ENCODE results near the gene SHROOM4. TPM values are rescaled to one million over a fixed set of nuclear protein-coding genes. Genes with fewer than 3 reads are reported as not detected.
A peak's percentile ranks its signal among the peaks of the same experiment; 100 is the strongest.

Gene SHROOM4
- total RNA-seq, 1 donor from 2014 or later = 1.7 TPM

DNA sequence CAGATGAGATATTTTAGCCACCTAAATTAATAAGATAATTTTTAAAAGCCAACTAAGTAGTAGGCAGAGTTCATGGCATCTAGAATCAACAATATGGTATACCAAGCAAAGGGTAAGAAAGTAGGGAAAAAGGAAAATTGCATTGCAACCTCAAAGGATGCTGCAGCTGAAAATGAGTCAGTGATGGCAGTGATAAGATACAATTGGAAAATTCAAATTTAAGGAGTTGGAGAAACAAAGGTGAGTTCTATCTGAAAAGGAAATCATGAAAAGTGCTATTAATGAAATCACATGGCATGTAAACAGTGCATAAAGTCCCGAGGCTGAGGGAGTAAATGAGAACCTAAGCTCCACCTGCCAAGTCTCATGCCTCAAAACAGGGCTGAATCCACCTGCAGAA, 33.9 kb downstream of the SHROOM4 start:
- DNase-seq = no peak

DNA sequence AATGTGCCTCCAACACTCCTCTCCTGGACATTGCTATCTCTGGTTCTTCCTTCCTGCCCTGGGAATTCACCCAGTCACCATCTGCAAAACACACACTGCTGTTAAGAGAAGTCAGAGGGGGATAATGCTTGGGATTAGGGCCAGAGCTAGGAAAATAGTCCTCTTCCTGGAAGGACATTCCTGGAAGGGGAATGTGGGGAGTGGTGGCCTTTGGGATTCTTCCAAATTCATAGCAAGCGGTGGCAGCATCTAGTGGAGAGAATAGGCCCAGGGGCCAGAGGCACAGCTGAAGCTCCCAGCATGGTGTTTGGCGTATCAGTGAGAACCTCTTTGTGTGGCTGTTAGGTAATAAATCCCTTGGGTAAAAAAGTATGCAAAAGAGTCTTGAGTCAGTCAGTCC, 34.3 kb downstream of the SHROOM4 start:
- no peak for DNase-seq

DNA sequence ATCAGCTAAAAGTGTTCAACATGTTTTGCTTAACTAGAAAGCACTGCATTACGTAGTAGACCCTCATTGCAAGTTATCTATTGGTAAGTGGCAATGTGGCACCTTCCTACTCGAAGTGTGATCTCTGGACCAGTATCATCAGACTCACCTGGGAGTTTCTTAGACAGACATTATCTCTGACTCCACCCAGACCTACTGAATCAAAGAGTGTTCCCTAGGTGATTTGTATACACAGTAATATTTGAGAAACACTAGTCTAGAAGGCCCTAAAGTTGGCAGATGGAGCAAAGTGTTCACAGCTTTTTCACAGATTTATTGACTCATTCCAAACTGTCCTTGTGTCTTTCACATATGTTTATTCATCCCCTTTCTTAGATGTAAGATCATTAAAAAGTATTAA, 35.7 kb downstream of the SHROOM4 start:
- DNase-seq = no peak

DNA sequence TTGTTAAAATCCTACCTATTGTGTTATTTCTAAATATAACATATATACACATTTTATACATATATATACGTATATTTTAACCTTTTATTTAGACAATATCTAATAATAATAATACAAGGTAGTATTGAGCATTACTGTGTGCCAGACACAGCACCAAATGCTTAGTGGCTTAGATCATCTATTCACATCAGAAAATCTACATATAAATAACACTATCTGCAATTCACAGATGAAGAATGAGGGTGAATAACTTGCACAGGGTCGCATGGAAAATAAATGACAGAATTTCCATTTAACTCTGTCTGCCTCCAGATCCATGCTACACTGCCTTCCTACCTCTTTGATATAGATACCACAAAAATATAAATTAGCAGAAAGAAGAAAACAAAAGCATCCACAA, 37.7 kb downstream of the SHROOM4 start:
- DNase-seq = no peak

DNA sequence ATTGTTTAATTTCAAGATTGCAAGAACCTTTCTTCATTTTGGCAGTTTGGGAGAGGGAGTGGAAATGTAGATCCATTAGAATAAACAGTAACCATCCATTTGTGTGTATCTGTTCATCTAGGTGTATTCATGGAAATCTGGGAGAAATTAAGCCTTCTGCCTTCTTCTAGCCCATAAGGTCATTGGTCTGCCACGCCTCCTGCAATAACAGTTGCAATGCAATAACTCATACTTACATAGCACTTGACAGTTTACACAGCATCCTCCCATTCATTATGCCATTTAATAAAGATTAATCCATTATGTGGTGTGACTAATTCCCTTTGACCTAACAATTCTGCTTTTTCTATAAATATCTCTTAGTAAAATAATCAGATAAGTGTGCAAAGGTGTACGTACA, 42.6 kb downstream of the SHROOM4 start:
- DNase-seq = no peak

DNA sequence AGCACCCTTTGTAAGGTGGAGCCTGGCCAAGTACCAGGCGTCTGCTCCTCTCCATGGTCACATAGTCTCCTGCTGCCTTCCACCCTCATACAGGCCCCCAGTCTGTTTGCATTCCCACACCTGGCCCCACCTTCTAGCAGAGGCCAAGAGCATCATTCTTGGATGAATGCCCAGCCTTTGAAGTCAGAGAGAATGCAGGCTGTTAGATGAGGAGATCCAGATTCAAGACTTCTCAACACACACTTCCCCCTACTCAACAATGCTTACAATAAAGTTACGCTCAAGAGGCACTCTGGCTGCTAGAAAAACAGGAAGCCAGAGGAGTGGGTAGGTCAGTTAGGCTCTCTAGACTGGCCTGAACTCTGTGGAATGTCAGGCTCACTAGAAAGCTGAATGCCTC, 43.3 kb downstream of the SHROOM4 start:
- DNase-seq = no peak

DNA sequence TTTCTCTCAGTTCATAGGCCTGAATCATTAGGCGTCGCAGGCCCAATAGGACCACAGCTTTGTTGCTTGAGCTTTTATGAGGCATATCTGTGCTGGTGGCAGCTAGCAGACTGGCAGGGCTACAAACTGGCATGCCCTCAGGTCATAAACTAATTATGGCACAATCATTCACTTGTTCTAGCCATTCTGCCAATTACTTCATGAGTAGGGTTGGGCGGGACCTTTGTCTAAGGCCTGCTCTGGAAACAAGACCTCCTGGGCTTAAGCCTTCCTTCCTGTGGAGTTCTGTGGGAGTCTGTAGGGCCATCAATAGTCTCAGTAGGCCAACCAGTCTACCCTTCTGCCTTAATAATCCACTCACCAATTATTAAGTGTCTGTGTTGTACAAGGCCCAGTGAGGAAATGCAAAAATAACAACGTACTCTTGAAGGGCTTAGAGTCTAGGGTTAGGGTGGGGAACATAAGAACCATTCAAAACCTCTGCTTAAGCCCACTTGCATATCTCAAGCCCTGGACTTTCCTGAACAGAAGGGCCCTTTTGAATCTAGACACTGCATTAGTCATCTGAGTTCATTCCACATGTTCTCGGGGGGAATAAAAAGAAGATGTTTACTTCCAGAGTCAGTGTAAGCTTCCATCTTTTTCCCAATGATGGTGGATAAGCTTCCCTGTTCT, 44.5 kb downstream of the SHROOM4 start:
- DNase-seq = peak; percentile 8

DNA sequence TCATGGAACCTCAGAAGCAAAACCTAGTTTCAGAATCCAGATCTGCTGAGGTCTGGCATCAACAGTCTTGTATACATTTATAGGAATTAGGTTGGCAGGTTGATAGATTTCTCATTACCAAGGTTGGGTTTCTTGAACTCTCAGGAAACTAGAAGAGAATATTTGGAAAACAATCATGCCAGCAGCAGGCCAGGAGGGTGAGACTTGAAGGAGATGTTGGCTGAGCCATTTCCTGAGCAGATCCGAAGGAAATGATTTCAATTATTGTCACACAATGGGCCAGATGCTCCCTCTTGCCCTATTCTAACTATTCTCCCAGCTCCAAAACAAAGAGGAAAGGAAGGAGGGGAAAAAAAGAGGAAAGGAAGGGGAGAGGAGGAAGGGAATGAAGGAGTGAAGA, 45.2 kb downstream of the SHROOM4 start:
- DNase-seq = no peak

DNA sequence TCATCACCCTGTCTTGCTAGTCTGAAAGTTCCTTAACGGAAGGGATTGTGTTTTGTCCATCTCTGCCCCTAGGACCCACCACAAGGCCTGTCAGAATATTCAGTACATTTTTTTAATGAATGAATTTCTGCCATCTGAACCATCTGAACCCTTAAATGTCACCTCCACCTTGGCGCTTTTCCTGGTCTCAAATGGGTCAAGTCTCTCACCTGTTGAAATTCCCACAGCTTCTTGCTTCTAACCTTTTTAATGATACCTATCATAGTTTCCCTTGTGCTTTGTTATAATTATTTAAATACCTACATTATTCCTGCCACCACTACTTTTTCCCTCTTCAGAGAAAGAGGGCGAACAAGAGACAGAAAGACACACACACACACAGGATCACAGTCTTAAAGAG, 48.0 kb downstream of the SHROOM4 start:
- DNase-seq = no peak

DNA sequence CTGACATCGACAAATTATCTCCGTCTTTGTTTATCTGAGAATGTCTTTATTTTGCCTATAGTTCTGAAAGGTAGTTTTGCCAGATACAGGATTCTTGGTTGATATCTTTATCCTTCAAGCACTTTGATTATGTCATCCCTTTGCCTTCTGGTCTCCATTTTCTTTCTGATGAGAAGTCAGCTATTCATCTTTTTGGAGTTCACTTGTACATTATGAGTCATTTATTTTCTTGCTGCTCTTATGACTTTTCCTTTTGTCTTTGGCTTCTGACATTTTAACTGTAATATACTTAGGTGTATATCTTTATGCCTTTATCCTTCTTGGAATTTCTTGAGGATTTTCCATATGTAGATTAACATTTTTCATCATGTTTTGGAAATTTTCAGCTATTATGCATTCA, 51.4 kb downstream of the SHROOM4 start:
- DNase-seq = no peak

DNA sequence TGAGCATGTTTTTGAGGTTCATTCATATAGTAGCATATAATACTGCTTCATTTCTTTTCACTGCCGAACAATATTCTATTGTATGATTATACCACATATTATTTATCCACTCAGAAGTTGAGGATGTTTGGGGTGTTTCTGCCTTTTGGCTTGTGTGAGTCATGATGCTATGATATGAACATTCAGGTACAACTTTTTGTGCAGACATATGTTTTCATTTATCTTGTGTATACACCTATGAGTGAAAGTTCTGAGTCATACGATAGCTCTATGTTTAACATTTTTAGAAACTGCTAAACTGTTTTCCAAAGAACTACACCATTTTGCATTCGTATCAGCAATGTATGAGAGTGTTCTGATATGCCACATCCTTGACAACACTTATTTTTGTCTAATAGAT, 57.7 kb downstream of the SHROOM4 start:
- DNase-seq = no peak

DNA sequence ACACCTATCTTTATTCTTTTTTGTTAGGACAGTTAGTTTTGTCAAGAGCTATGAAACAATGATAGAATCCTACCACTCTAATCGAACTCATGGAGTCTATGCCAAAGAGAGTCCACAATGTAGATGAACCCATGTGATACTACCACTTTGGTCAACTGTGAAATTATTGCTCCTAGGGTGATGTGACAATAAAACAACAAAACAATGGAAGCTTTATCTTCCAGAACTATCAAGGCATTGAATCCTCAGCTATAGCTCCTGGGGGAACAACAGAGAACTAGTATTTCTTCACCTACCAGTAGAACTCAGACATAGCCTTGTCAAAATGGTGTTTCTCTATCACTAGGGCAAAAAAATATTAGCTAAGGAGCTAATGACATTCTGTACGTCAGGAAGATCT, 62.9 kb downstream of the SHROOM4 start:
- DNase-seq = no peak

DNA sequence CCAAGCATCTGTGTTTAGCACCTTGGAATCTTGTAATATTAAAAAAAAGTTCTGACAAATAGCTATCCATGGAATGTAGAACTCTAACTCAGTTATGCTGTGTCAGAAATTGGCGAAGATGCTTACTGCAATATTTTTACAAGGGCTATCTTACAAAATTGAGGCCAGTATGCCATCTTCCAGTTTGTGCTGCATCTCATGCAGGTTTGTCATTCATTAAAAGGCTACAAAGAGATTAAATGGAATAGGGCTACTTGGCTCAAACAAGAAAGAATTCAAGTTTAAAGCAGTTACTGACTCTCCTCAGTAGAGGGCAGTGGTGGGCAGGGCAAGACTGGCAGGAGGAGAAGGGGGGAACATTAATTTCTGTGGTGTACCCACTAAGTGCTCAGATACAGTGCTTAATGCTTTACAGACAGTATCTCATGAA, 66.5 kb downstream of the SHROOM4 start:
- DNase-seq = no peak

DNA sequence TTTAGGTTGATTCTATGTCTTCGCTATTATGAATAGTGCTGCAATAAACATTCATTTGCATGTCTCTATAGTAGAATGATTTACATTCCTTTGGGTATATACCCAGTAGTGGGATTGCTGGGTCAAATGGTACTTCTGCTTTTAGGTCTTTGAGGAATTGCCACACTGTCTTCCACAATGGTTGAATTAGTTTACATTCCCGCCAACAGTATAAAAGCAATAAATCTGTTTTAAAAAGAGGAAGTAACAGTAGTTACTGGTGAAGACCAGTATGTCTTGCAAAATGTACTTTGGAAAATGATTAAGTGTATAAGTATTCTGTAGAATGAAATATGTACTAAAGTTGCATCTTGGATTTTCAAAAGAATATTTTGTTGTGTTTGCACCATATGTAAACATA, 77.3 kb downstream of the SHROOM4 start:
- DNase-seq = no peak

DNA sequence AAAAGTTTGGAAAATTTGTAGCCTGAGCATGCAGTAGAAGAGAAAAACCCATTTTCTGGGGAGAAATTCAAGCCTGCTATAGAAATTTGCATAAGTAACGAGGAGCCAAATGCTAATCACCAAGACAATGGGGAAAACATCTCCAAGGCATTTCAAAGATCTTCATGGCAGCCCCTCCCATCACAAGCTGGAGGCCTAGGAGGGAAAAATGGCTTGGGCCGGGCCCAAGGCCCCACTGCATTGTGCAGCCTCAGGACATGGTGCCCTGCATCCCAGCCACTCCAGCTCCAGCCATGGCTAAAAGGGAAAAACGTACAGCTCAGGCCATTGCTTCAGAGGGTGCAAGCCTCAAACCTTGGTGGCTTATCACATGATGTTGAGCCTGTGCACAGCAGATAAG, 87.7 kb downstream of the SHROOM4 start:
- no peak for DNase-seq

DNA sequence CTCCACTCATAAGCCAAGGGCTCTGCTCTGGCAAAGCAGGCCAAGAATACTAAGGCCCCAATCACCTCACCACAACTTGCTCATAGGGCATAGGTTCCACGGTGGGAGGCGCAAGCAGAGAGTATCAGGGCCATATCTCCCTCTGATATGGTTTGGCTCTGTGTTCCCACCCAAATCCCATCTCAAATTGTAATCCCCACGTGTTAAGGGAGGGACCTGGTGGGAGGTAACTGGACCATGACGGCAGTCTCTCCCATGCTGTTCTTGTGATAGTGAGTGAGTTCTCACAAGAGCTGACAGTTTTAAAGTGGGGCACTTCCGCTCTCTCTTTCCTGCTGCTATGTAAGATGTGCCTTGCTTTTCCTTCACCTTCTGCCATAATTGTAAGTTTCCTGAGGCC, 88.7 kb downstream of the SHROOM4 start:
- no peak for DNase-seq

DNA sequence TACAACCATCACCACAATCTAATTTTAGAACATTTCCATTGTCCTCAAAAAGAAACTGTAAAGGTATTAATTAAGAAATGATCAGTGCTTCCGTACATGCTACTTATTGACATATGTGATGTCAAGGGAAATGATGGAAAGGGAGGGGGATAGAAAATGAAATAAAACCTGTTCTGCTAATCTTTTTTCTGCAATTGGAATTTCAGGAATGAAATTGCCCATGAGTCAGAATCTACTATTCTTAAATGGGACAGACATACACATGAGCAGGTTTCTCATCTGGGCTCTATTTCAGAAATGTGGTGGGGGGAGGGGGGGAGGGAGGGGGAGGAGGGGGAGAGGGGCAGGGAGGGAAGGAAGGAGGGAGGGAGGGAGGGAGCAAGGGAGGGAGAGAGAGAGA, 91.0 kb downstream of the SHROOM4 start:
- no peak for DNase-seq

DNA sequence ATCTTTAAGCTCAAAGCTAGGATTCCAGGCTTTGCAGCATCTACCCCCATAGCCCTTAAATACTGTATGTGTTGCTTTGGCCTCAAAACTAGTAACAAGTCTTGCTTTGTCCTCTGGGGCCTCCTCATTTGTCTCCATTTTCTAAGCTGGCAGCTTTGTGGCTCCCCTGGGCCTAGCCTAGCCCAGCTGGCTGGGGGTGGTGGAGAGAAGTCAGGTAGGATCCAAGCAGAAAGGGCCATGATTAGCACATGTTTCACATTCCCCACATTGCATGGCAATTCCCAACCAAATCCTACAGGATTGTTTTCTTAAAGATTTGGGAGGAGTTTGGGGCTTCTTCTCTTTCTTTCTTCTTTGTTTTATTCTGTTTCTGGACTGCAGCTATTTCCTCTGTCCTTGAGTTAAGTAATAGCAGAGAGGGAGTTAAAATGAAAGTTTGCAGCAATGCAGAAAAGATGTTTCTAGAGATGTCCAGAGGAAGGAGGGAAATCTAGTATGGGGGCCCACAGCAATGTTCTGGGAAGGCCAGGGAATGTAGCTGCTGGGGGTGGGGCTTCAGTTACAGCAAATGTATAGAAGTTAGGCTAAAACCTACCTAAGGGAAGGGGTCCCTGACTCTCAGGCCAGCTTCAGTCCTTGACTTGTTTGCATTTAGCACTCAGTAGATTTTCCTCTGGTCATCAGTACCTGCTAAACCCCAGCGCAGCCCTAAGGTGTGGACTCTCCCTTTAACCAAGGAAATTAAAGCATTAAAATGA, 92.1 kb downstream of the SHROOM4 start:
- DNase-seq = no peak

DNA sequence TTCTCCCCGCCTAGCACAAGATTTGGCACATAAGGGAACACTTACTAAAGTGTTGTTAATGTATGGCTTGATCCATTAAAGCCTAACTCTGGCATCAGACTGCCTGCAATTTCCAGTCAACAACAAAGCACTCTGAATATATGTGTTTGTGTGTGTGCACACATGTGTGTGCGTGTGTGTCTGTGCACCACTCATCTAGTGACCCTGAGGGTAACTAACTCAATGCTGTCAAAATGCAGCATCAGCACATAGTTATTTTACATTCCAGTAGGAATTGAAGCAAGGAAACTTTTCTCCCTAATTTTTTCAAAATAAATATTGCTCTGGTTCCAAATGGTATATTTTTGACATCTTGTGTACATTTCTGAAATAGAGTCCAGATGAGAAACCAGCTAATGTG, 94.4 kb downstream of the SHROOM4 start:
- DNase-seq = no peak

DNA sequence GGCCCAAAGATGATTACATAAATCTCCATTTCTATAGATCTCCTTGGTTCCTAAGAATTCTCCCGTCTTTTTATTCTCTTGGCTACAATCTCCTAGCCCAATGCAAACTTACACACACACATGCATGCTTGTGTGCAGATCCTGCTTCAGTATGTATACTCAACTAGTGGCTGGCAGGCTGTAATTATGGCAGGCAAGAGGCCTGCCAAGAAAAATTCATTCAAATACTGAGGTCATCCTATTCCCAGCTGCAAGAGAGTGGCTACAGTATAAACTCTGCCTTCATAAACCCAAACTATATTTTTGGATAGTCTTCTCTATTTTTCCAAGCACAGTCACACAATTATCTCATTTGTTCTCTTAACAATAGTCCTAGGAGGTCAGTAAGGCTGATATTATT, 95.2 kb downstream of the SHROOM4 start:
- DNase-seq = no peak

DNA sequence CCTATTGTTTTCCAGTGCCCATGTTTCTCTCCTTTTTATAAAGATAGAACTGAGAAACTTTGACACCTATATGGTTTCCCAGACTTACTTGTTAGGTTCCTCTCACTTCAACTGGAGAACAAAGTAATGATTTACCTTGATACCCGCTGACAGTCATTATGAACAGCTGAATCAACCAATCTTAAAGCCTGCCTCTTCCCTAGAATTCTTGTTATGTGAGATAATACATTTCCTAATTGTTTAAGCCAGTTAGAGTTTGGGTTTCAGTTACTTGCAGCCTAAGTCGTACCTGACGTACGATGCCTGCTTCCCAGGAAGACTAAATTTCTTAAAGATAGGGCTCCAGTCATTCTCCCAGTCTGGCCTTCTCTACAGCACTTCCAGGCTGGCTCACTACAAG, 97.3 kb downstream of the SHROOM4 start:
- no peak for DNase-seq

DNA sequence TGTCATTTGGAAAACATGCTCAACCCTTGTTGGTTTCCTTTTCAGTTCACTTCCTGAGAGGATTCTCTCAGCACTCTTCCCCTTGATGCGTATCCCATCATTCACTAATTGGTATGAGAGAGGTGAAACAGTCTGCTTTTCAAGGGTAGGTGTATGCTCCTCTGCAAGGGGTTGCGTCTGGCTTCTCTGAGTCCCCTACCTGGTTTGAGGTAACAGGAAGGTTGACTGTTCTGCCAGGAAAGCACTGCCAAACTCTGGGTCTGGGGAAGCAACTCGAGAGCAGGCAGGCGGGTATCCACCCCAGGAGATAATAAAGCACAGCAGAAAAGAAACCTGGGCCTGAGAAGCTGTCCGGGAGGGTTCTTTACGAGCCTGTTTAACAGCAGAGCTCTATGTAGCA, 101.2 kb downstream of the SHROOM4 start:
- DNase-seq = no peak

DNA sequence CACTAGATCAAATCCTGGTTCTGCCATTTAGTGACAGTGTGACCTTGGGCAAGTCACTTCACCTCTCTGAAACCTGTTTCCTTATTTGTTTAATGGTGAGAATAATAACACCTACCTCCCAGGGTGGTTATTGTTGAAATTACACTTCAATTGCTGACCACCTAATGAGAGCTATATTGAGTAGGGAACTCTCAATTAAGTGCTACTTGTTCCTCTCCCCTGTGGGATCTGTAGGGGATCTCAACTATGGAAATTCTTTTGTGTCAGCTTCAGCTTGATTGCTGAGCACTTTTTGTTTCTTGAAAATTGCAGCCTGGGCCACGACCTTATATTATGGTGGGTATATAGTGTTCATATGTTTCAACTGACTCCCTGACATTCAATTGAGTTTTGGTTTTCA, 102.1 kb downstream of the SHROOM4 start:
- DNase-seq = no peak

DNA sequence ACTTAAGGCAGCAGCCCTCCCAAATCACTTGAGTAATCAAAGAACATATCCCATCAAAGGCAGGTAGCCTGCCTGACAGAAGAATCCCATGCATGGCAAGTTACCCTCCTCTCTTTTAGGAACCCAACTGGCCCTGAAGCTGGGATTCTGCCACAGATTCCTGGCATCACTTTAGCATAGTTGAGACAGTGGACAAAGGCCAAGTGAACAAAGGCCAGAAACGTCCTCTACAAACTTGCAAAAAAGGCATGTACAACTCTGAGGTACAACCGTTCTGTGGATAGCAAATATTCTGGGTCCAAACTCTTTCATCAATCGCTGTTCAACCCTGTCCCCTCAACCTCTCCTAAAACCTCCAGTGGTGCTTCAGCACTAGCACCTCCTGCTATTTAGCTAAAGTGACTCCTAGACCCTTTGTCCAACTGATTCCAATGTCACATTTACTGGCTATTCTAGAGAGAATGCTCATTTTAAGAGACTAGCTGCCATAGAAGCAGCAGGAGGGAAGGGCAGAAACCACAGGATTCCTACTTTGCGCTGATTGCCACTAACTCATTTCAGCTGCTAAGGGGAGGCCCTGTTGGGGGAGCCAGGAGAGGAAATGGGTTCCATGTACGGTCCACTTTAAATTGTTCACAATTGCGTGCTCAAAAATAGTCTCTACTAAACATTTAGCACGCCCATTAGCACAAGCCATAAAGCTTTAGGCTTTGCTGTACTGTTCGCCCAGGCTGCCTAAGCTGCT, 105.9 kb downstream of the SHROOM4 start:
- DNase-seq = no peak
